H1 (cell line): Measurements from ENCODE around the gene ST8SIA5. TPM values are rescaled to one million over a fixed set of nuclear protein-coding genes. Genes with fewer than 3 reads are reported as not detected.
A peak's percentile ranks its signal among the peaks of the same experiment; 100 is the strongest.

Experiments used
- CTCF ChIA-PET: fragments of 300-600 bp; sonication (Branson Sonifier 250); formaldehyde crosslinking; loops from one replicate; lab custom pipeline; 2021; ENCODE audit not compliant: partially characterized antibody; lab: Charles Lee
- POLR2A ChIA-PET: fragments of 300-600 bp; sonication (Branson Sonifier 250); formaldehyde crosslinking; loops from one replicate; lab custom pipeline; 2021; ENCODE audit warnings: inconsistent platforms; ENCODE audit not compliant: partially characterized antibody; lab: Charles Lee
- DNase-seq, 2 experiments: peaks; one replicate each; pipeline versions ENCODE4 v3.0.0 to v3.0.0-alpha.2; 2010 to 2022; ENCODE audit warnings: low spot score in 2 of 2, low read depth in 1 of 2, mixed read lengths in 1 of 2
- FAIRE-seq: peaks from 2 replicates; lab custom pipeline; 2011; peaks lifted over from hg19 to GRCh38; lab: Jason Lieb, UNC
- H2AFZ ChIP-seq: 2 replicates; pipeline ENCODE4 v1.8.1; 2012; ENCODE audit warnings: low read length, inconsistent platforms
- H2AK5ac ChIP-seq: 2 replicates; pipeline ENCODE4 v1.6.1; 2013; ENCODE audit warnings: low read depth, low read length
- H2BK120ac ChIP-seq: replicated peaks from 2 replicates; pipeline ENCODE3; 2013; ENCODE audit warnings: low read depth, low read length, inconsistent platforms
- H2BK12ac ChIP-seq: 2 replicates; pipeline ENCODE4 v1.6.1; 2013; ENCODE audit warnings: low read depth, low read length
- H2BK15ac ChIP-seq: 2 replicates; pipeline ENCODE4 v1.6.1; 2013; ENCODE audit warnings: low read length
- H2BK20ac ChIP-seq: 2 replicates; pipeline ENCODE4 v1.6.1; 2013; ENCODE audit warnings: low read length
- H2BK5ac ChIP-seq: 2 replicates; pipeline ENCODE4 v1.6.1; 2013; ENCODE audit warnings: low read depth, low read length
- H3K14ac ChIP-seq: 2 replicates; pipeline ENCODE4 v1.6.1; 2013; ENCODE audit warnings: inconsistent platforms; ENCODE audit not compliant: insufficient read length
- H3K18ac ChIP-seq: 2 replicates; pipeline ENCODE4 v1.6.1; 2013; ENCODE audit warnings: low read length; ENCODE audit errors: extremely low read depth
- H3K23ac ChIP-seq: 2 replicates; pipeline ENCODE4 v1.6.1; 2013; ENCODE audit warnings: inconsistent platforms; ENCODE audit not compliant: insufficient read length
- H3K23me2 ChIP-seq: 2 replicates; pipeline ENCODE4 v1.6.1; 2013; ENCODE audit warnings: low read depth, low read length
- H3K27ac ChIP-seq: 2 replicates; pipeline ENCODE4 v1.6.1; 2011; ENCODE audit warnings: low read depth, low read length, inconsistent platforms
- H3K27me3 ChIP-seq, 4 experiments: replicated peaks in 1 of 4; 1 replicate in 1 of 4; 2 replicates in 3 of 4; pipeline versions ENCODE4 v1.6.1 to v1.8.1; 2011 to 2013; ENCODE audit warnings: low read length in 3 of 4, mild to moderate bottlenecking in 3 of 4, inconsistent platforms in 2 of 4, mixed read lengths in 2 of 4, moderate library complexity in 1 of 4; ENCODE audit not compliant: control insufficient read depth in 3 of 4, insufficient read depth in 3 of 4; ENCODE audit errors: extremely low read depth in 1 of 4
- H3K36me3 ChIP-seq, 4 experiments: 2 replicates each; pipeline versions ENCODE4 v1.6.1 to v1.8.1; 2011 to 2013; ENCODE audit warnings: mild to moderate bottlenecking in 4 of 4, low read length in 3 of 4, moderate library complexity in 2 of 4, control low read depth in 1 of 4, inconsistent platforms in 1 of 4; ENCODE audit not compliant: insufficient read depth in 4 of 4, control insufficient read depth in 2 of 4
- H3K4ac ChIP-seq: replicated peaks from 2 replicates; pipeline ENCODE3; 2013; ENCODE audit warnings: low read length, low read depth, mixed read lengths, inconsistent platforms; ENCODE audit not compliant: insufficient read length
- H3K4me1 ChIP-seq, 4 experiments: replicated peaks in 1 of 4; 1 replicate in 1 of 4; 2 replicates in 3 of 4; pipeline versions ENCODE4 v1.6.1 to v1.8.1; 2011 to 2013; ENCODE audit warnings: low read length in 3 of 4, inconsistent platforms in 2 of 4, mixed read lengths in 1 of 4; ENCODE audit not compliant: insufficient read depth in 4 of 4, control insufficient read depth in 3 of 4
- H3K4me2 ChIP-seq, 2 experiments: 2 replicates each; pipeline versions ENCODE4 v1.6.1 to v1.8.1; 2011 to 2013; ENCODE audit warnings: low read depth in 2 of 2, low read length in 2 of 2, control low read depth in 1 of 2, inconsistent platforms in 1 of 2, mild to moderate bottlenecking in 1 of 2; ENCODE audit not compliant: insufficient read depth in 1 of 2
- H3K4me3 ChIP-seq, 4 experiments: fragments of 200-600, 300-600 bp in 1 of 4; sonication (generic), shearing (Covaris generic), sonication (Bioruptor Twin) in 1 of 4; 2 replicates each; pipeline versions ENCODE4 v1.5.1 to v1.8.1; 2011 to 2016; ENCODE audit warnings: low read length in 4 of 4, low read depth in 3 of 4, control low read depth in 2 of 4, inconsistent platforms in 2 of 4, mild to moderate bottlenecking in 2 of 4, mixed read lengths in 1 of 4, moderate library complexity in 1 of 4; ENCODE audit not compliant: insufficient read depth in 2 of 4; ENCODE audit errors: extremely low read depth in 1 of 4
- H3K56ac ChIP-seq: replicated peaks from 2 replicates; pipeline ENCODE3; 2013; ENCODE audit warnings: low read depth, mild to moderate bottlenecking, mixed read lengths, low read length, inconsistent platforms; ENCODE audit not compliant: insufficient read length
- H3K79me1 ChIP-seq: 2 replicates; pipeline ENCODE4 v1.6.1; 2013; ENCODE audit warnings: low read depth, low read length, control low read depth
- H3K79me2 ChIP-seq, 2 experiments: 2 replicates each; pipeline versions ENCODE4 v1.6.1 to v1.8.1; 2012 to 2013; ENCODE audit warnings: low read length in 2 of 2, mild to moderate bottlenecking in 2 of 2, inconsistent platforms in 1 of 2; ENCODE audit not compliant: insufficient read depth in 2 of 2, control insufficient read depth in 1 of 2
- H3K9ac ChIP-seq, 4 experiments: replicated peaks in 1 of 4; 1 replicate in 1 of 4; 2 replicates in 3 of 4; pipeline versions ENCODE4 v1.6.1 to v1.8.1; 2011 to 2013; ENCODE audit warnings: low read depth in 3 of 4, low read length in 3 of 4, control low read depth in 2 of 4, mild to moderate bottlenecking in 2 of 4, moderate library complexity in 2 of 4, inconsistent platforms in 1 of 4; ENCODE audit errors: extremely low read depth in 1 of 4
- H3K9me3 ChIP-seq, 2 experiments: 2 replicates each; pipeline versions ENCODE4 v1.6.1 to v1.8.1; 2012 to 2013; ENCODE audit warnings: mild to moderate bottlenecking in 2 of 2, moderate library complexity in 2 of 2, control low read depth in 1 of 2, inconsistent platforms in 1 of 2, low read depth in 1 of 2, low read length in 1 of 2, mixed read lengths in 1 of 2; ENCODE audit not compliant: insufficient read depth in 2 of 2
- H4K20me1 ChIP-seq, 2 experiments: replicated peaks in 1 of 2; 2 replicates each; pipeline versions ENCODE3 to v1.8.1; 2011 to 2013; ENCODE audit warnings: inconsistent platforms in 2 of 2, low read length in 2 of 2, mild to moderate bottlenecking in 1 of 2; ENCODE audit not compliant: insufficient read depth in 2 of 2, control insufficient read depth in 1 of 2
- H4K5ac ChIP-seq: 2 replicates; pipeline ENCODE4 v1.6.1; 2013; ENCODE audit warnings: low read length, low read depth, mixed read lengths, inconsistent platforms; ENCODE audit not compliant: insufficient read length
- H4K8ac ChIP-seq: 2 replicates; pipeline ENCODE4 v1.8.0; 2013; ENCODE audit warnings: mild to moderate bottlenecking, moderate library complexity, low read length, inconsistent platforms; ENCODE audit not compliant: insufficient read depth; ENCODE audit errors: extremely low read depth
- H4K91ac ChIP-seq: replicated peaks from 2 replicates; pipeline ENCODE3; 2013; ENCODE audit warnings: low read length, mixed read lengths, inconsistent platforms; ENCODE audit not compliant: insufficient read length
- CEBPB ChIP-seq: IDR thresholded peaks from 2 replicates; pipeline ENCODE4 v1.6.1; 2012; ENCODE audit warnings: low read depth, low read length
- WGBS, 2 experiments: shearing (Covaris generic) in 1 of 2; methylation state at CpG; one replicate each; pipeline versions ENCODE4 v1.1.6 to v1.1.7; 2013 to 2015; ENCODE audit warnings: low lambda C conversion rate in 2 of 2, mixed read lengths in 2 of 2, inconsistent platforms in 1 of 2, low coverage in 1 of 2, missing lambda C conversion rate in 1 of 2; ENCODE audit not compliant: insufficient replicate concordance in 2 of 2, insufficient coverage in 1 of 2, insufficient read length in 1 of 2; ENCODE audit errors: extremely low coverage in 1 of 2, missing lambda C conversion rate in 1 of 2; 5-methylcytosine and 5-hydroxymethylcytosine counted together
- polyA plus RNA-seq, 7 experiments: library from polyadenylated mRNA; depleted of rRNA in 3 of 7; stranded (reverse) in 5 of 7; unstranded in 2 of 7; fragments of >200 nt in 5 of 7; fragments of 200-250 nt in 2 of 7; gene quantifications; 1 replicate in 5 of 7; 2 replicates in 1 of 7; 4 replicates in 1 of 7; pipeline versions ENCODE4 v1.2.1 to v1.2.3, GENCODE V29; 2011 to 2013; ENCODE audit warnings: missing spikeins in 2 of 7, mixed read lengths in 2 of 7
- total RNA-seq: library from RNA; stranded (reverse); fragmentation: NEBNext Ultra II Directional; extraction: Animal tissue kit (Norgen Biotek cat#: 25700); gene quantifications from 2 replicates; pipeline ENCODE4 v1.2.1, GENCODE V29; 2021

ST8SIA5 gene
- total and polyA plus RNA-seq, 2 of the 8 experiments (the other 6 are each of a cell fraction or from before 2014, with no cell fraction given), result 2.4 to 6.3 TPM

GRCh38 chr18:46632401-46633071 is 124.3 kb downstream of the ST8SIA5 start:
- Histone ChIP-seq H3K27me3 (no peaks in the 10 kb centered on the region), H3K9me3 (0 out of 4 replicates have a peak, but pooled peaks cover 0 to 3% of the 10 kb centered on the region in 2 experiments), H2BK20ac (no peak overlapping the region), H3K23ac (no peak overlapping the region), H3K36me3 (no peaks in the 10 kb centered on the region), H2BK12ac (no peak overlapping the region), H3K79me2 (no peaks in the 10 kb centered on the region), H3K4me1 (no peaks in the 10 kb centered on the region), H4K20me1 (no peaks in the 10 kb centered on the region), H3K4me2 (no peak overlapping the region), H3K56ac (no peak overlapping the region), H3K14ac (no peak overlapping the region), H4K91ac (no peak overlapping the region), H3K4ac (no peak overlapping the region), H2BK15ac (no peak overlapping the region), H2BK120ac (no peak overlapping the region), H2AK5ac (no peak overlapping the region), H3K23me2 (no peaks in the 10 kb centered on the region), H3K27ac (no peak overlapping the region), H4K5ac (no peak overlapping the region), H2AFZ (no peak overlapping the region), H2BK5ac (no peak overlapping the region), H4K8ac (no peak overlapping the region), H3K79me1 (no peaks in the 10 kb centered on the region), H3K18ac (no peak overlapping the region), H3K4me3 (no peak overlapping the region), H3K9ac (no peak overlapping the region)
- POLR2A ChIA-PET, result no interaction called here
- 84% methylated on average over 8 of the region's 8 CpGs; no CpG with 5 or more reads in 1 of the 2 experiments for WGBS, 2 experiments
- CTCF ChIA-PET, result interaction anchor here (0.6 to 1.6 kb wide), 2 partner anchors 26 to 417 kb away, joined by 4 to 8 read pairs; no protein-coding TSS in a partner anchor
- DNase-seq (peak in 1 of 2 experiments; percentile 23), FAIRE-seq (no peak)
- TF ChIP-seq CEBPB, result peak; percentile 86
